ENCODE measurements around the gene EBP.

Gene EBP

DNA sequence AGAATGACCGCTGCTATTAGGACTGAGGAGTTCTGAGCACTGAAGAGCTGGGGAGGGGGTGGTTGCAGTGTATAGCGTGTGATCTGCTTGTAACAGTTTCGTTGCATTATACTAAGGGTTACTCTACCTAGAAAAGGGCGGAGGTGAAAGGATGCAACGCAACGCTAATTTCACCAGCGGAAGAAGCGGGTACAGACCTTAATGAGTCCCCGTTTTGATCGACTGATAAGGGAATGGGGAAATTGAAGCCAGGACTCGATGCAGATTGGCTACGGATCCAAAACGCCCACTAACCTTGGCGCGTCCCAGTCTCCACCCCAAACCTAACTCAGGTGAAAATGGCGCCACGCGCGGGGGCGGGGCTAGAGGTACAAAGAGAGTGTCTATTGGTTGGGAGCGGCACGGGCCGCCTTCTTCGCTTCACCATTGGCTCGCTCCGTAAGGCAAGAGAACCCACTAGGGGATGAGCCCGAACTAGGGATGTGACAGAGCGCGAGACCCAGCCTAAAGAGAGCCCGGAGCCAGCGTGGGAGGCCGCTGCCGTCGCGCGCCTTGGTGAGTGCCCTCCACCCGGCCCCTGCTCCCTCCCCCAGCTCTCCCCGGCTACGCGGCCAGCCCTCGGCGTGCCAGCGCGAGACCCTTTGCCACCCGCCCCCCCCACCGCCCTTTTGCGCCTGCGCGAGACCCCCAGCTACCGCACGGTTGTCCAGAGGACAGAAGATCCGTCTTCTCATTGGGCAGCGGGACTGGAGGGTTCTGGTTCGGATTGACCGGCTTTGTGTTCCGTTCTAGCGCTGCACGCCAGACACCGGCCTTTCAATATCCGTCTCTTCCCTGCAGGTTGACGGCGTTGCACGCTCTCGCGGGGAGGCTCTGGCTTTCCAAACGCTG is at the start of gene EBP:
EBP (plus strand) TSS at position 456 of the 891 bp plus-strand sequence. CDS start 1,964 bp downstream, outside the sequence.
- DNase-seq (ENCODE audit: extremely low read depth in 1 of 2, low read depth in 1 of 2): peak; percentile 82 to 85

GRCh38 chrX:48472225-48472624 is 49.4 kb upstream of the EBP start:
- DNase-seq (ENCODE audit: extremely low read depth in 1 of 2, low read depth in 1 of 2): no peak

DNA sequence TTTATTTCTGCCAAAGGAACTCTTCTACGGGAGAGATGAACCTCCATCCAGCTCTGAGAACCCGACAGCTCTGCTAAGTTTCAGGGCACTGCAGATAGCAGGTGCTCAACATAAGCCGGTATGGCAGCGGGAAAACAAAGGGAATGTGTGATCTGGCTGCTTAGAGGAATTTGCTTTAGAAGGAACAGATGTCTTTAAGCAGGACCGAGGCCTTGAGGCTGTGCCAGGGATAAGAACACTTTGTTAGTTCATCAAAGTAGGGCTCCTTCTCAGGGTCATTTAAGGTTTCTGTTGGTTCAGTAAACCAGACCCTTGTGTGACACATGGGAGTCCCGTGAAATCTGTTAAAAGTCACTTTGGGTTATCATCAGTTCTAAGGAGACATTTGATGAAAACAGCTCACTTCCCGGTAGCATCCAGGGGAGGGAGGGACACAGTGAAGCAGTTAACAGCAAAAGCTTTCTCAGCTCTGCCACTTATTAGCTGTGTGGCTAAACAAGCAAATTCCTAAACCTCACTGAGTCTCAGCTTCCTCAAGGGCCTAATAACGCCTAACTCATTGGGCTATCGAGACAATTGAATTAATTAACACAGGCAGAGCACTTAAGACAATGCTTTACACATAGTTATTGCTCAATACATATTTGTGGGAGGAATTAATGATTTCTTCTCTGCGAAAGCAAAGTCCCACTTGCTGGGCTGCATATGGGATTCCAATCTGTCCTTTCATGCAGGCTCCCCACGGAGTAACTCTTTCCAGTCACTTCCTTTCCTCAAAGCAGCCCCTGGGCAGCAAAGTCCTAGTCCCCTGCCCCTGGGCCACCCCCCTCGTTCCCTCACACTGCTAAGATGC is 48.5 kb upstream of the EBP start:
- no peak for DNase-seq (ENCODE audit: extremely low read depth in 1 of 2, low read depth in 1 of 2)

- DNase-seq (ENCODE audit: extremely low read depth in 1 of 2, low read depth in 1 of 2): no peak
These were observed 48.0 kb upstream of the EBP start for GRCh38 chrX:48473704-48473990.

GRCh38 chrX:48474127-48474526 is 47.5 kb upstream of the EBP start:
- DNase-seq (ENCODE audit: extremely low read depth in 1 of 2, low read depth in 1 of 2): no peak

- no peak for DNase-seq (ENCODE audit: extremely low read depth in 1 of 2, low read depth in 1 of 2)
These were observed 47.0 kb upstream of the EBP start for GRCh38 chrX:48474581-48474980.

GRCh38 chrX:48475296-48475695 is 46.3 kb upstream of the EBP start:
- DNase-seq (ENCODE audit: extremely low read depth in 1 of 2, low read depth in 1 of 2): no peak

- DNase-seq (ENCODE audit: extremely low read depth in 1 of 2, low read depth in 1 of 2): peak; percentile 70 to 74
These were observed 45.6 kb upstream of the EBP start, which contains the start of gene FTSJ1 for GRCh38 chrX:48475774-48476577. TSS of gene FTSJ1 (plus strand) at chrX:48476199. CDS start at chrX:48478048, 1,849 bp downstream.

DNA sequence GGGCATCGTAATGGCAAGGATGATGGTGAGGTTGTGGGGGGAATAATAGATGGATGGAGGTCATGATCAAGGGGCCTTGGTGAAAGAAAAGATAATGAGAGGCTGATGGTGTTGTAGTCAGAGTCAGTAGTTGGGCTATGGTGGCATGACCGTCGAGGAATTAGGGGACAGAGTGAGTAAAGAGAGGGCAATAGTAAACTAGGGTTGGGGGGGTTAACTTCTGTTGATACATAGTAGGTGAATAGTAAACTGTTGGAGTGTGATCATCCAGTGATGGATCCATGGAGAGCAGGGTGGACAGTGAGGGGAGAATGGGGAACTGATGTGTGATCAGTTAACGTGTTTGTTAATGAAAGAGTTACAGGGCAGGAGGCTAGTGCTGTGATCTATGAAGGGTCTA is 44.7 kb upstream of the EBP start:
- DNase-seq (ENCODE audit: extremely low read depth in 1 of 2, low read depth in 1 of 2): no peak

DNA sequence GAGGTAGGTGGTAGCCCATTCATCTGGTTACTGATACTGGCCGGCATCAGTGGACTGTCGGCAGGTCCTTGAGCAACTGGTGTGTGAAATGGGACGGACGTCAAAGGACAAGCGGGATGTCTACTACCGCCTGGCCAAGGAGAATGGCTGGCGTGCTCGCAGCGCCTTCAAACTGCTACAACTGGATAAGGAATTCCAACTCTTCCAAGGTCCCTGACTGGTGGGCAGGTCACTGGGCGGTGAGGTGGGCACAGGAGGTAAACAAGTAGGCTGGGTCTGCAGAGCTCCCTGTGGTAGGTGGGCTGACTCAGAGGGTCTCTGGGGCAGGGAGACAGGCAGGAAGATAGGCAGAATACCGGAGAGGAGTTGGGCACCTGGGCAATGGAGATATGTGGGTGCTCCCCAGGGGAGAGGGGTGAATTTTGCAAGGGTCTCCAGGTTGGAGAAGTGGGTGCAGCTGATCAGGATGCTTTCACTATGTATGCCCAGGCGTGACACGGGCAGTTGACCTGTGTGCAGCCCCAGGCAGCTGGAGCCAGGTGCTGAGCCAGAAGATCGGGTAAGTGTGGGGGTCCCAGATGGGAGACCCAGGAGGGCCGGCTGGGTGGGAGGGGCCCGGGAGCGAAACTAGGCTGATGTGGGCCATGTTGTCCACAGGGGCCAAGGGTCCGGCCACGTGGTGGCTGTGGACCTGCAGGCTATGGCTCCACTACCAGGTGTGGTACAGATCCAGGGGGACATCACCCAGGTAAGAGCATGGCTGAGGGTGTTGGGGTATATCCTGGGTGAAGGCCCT is 43.5 kb upstream of the EBP start:
- DNase-seq (ENCODE audit: extremely low read depth in 1 of 2, low read depth in 1 of 2): no peak

DNA sequence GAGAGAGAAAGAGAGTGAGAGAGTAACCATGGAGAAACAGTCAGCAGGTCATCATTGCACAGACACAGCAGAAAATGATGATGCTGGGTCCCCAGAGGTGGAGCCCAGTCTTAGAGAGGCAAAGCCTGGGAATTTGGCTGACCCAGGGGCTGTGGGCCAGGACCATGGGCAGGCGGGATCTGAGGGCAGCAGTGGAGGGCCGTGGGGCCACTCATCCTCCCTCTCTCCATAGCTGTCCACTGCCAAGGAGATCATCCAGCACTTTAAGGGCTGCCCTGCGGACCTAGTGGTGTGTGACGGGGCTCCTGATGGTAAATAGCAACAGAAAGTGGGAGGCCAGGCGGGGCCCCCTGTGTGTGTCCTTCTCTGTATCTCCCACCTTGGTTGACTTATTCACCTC is 42.8 kb upstream of the EBP start:
- DNase-seq (ENCODE audit: extremely low read depth in 1 of 2, low read depth in 1 of 2): no peak

DNA sequence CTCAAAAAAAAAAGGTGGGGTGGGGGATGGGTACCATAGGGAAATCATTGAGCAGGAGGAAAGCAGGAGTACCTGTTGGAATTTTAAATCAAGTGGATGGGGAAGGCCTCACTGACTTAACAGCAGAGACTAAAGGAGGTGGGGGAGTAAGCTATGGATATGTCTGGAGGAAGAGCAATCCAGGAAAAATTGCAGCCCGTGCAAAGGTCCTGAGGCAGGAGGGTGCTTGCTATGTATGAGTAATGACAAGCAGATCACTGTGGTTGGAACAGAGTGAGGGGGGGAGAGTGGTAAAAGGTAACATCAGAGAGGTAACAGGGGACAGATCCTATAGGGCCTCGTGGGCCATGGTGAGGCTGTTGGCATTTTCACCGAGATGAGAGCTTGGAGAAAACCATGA is 41.5 kb upstream of the EBP start:
- no peak for DNase-seq (ENCODE audit: extremely low read depth in 1 of 2, low read depth in 1 of 2)

GRCh38 chrX:48480583-48480982 is 41.0 kb upstream of the EBP start:
- no peak for DNase-seq (ENCODE audit: extremely low read depth in 1 of 2, low read depth in 1 of 2)

DNA sequence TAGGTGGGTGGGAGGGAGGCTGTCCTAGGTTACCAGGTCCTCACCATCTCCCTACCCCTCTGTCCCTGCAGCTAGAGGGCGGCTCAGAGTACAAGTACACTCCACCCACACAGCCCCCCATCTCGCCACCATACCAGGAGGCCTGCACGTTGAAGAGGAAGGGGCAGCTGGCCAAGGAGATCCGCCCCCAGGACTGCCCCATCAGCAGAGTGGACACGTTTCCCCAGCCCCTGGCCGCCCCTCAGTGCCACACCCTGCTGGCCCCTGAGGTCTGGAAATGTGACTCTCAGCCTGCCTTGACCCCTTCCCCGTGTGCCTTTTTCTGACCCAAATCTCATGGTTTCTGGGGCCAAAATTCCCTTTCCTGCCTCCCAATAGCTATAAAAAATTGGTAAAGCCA is 39.1 kb upstream of the EBP start:
- DNase-seq (ENCODE audit: extremely low read depth in 1 of 2, low read depth in 1 of 2): no peak

GRCh38 chrX:48487362-48487798 is 34.2 kb upstream of the EBP start:
- DNase-seq (ENCODE audit: extremely low read depth in 1 of 2, low read depth in 1 of 2): no peak

- no peak for DNase-seq (ENCODE audit: extremely low read depth in 1 of 2, low read depth in 1 of 2)
These were observed 33.6 kb upstream of the EBP start for GRCh38 chrX:48488034-48488433.

- no peak for DNase-seq (ENCODE audit: extremely low read depth in 1 of 2, low read depth in 1 of 2)
These were observed 32.3 kb upstream of the EBP start for GRCh38 chrX:48489296-48489695.

- DNase-seq (ENCODE audit: extremely low read depth in 1 of 2, low read depth in 1 of 2): no peak
These were observed 31.7 kb upstream of the EBP start for GRCh38 chrX:48489892-48490291.

DNA sequence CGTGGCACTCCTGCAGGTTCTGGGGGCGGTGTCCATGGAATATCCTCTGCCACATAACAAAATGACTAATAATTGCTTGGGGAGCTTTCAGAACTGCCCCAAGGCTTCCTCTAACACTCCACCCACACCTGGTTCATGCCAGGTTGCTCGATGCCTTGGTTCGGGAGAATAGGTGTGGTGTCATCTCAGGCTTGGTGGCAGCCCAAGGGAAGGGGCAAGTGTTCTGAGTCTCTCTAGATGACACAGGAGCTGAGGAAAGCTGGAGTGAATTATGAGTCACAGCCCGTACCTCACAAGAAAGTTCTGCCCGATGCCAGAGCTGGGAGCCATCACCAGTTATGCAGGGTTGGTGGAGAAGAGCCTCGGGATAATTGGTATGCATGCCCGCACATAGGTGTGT is 30.9 kb upstream of the EBP start:
- no peak for DNase-seq (ENCODE audit: extremely low read depth in 1 of 2, low read depth in 1 of 2)

GRCh38 chrX:48491809-48492208 is 29.8 kb upstream of the EBP start:
- no peak for DNase-seq (ENCODE audit: extremely low read depth in 1 of 2, low read depth in 1 of 2)

Data from activated CD8-positive, alpha-beta memory T cell treated with anti-CD3 and anti-CD28 coated beads for 1 hour (primary cell).